ENCODE results near the gene CERCAM. TPM values are rescaled to one million over a fixed set of nuclear protein-coding genes. Genes with fewer than 3 reads are reported as not detected.

CERCAM gene
- total RNA-seq, 1 experiment from 2014 or later = 18.7 TPM

- no TSS peak for BruUV-seq (replicated peaks)
- POLR2A ChIA-PET = interaction anchor here (0.5 kb wide), 1 partner anchor 15 kb away, joined by 10 read pairs; no protein-coding TSS in a partner anchor
Observed at GRCh38 chr9:128456613-128457061, 36.0 kb downstream of the CERCAM start.

GRCh38 chr9:128457207-128457606, 36.5 kb downstream of the CERCAM start:
- H3K36me3 Mint-ChIP-seq (ENCODE audit: insufficient read depth, unreplicated experiment) = peaks cover 39% of the 10 kb centered on the region
- no peaks in the 10 kb centered on the region for H3K9me3 Mint-ChIP-seq (ENCODE audit: unreplicated experiment)
- ChIA-PET CTCF (no interaction called here), POLR2A (interaction anchor here (0.5 kb wide), 1 partner anchor 16 kb away, joined by 10 read pairs; no protein-coding TSS in a partner anchor)
- TF ChIP-seq CTCF (IDR thresholded peaks at IDR 0.05; ENCODE audit: insufficient read depth in 1 of 2, low read depth in 1 of 2, low read length in 1 of 2, severe bottlenecking in 1 of 2, unreplicated experiment in 1 of 2) = no peak
- Histone ChIP-seq H3K4me3 (ENCODE audit: low read depth, low read length) (peak overlapping the region; percentile 93), H3K27me3 (replicated peaks; ENCODE audit: control insufficient read depth, insufficient read depth, low read length) (no peaks in the 10 kb centered on the region), H3K4me1 (0 out of 2 replicates have a peak, but pooled peaks cover 6% of the 10 kb centered on the region), H3K9me3 (no peaks in the 10 kb centered on the region), H3K36me3 (ENCODE audit: control insufficient read depth, insufficient read depth, low read length) (no peaks in the 10 kb centered on the region)
- no peak for DNase-seq
- intact Hi-C loops (cut with micrococcal nuclease; ENCODE audit: unreplicated experiment) = loop anchor here (2.0 to 5.0 kb wide), 3 partner anchors 48 to 160 kb away; partner anchors contain the start of gene GLE1
- peak overlapping the region; percentile 100 for H3K4me3 Mint-ChIP-seq (ENCODE audit: unreplicated experiment)
- peaks cover 7% of the 10 kb centered on the region for H3K4me1 Mint-ChIP-seq (ENCODE audit: low read depth, unreplicated experiment)
- peaks cover 3% of the 10 kb centered on the region for H3K27me3 Mint-ChIP-seq (ENCODE audit: insufficient read depth, unreplicated experiment)
- BruUV-seq (replicated peaks) = TSS peak; percentile 45
- no peak overlapping the region for H3K27ac Mint-ChIP-seq (ENCODE audit: unreplicated experiment)

More at GRCh38 chr9:128456613-128457061, 36.0 kb downstream of the CERCAM start:
- peak; percentile 73 to 74 for DNase-seq
- CTCF ChIA-PET = no interaction called here
- peak overlapping the region; percentile 93 for H3K4me3 ChIP-seq (ENCODE audit: low read depth, low read length)
- Mint-ChIP-seq H3K4me3 (ENCODE audit: unreplicated experiment) (peak overlapping the region; percentile 100), H3K36me3 (ENCODE audit: insufficient read depth, unreplicated experiment) (peaks cover 34% of the 10 kb centered on the region), H3K9me3 (ENCODE audit: unreplicated experiment) (no peaks in the 10 kb centered on the region), H3K27me3 (ENCODE audit: insufficient read depth, unreplicated experiment) (peaks cover 3% of the 10 kb centered on the region), H3K27ac (ENCODE audit: unreplicated experiment) (peak overlapping the region; percentile 94), H3K4me1 (ENCODE audit: low read depth, unreplicated experiment) (peaks cover 7% of the 10 kb centered on the region)
- TF ChIP-seq CTCF (IDR thresholded peaks at IDR 0.05; ENCODE audit: insufficient read depth in 1 of 2, low read depth in 1 of 2, low read length in 1 of 2, severe bottlenecking in 1 of 2, unreplicated experiment in 1 of 2) = peak in 1 of 2 experiments; percentile 8
- no peaks in the 10 kb centered on the region for H3K27me3 ChIP-seq (replicated peaks; ENCODE audit: control insufficient read depth, insufficient read depth, low read length)
- H3K4me1 ChIP-seq = 0 out of 2 replicates have a peak, but pooled peaks cover 6% of the 10 kb centered on the region
- no peaks in the 10 kb centered on the region for H3K36me3 ChIP-seq (ENCODE audit: control insufficient read depth, insufficient read depth, low read length)
- intact Hi-C loops (cut with micrococcal nuclease; ENCODE audit: unreplicated experiment) = loop anchor here (2.0 to 5.0 kb wide), 3 partner anchors 48 to 159 kb away; partner anchors contain the start of gene GLE1
- no peaks in the 10 kb centered on the region for H3K9me3 ChIP-seq

- Mint-ChIP-seq H3K36me3 (ENCODE audit: insufficient read depth, unreplicated experiment) (peaks cover 52% of the 10 kb centered on the region), H3K27ac (ENCODE audit: unreplicated experiment) (no peak overlapping the region), H3K9me3 (ENCODE audit: unreplicated experiment) (no peaks in the 10 kb centered on the region), H3K27me3 (ENCODE audit: insufficient read depth, unreplicated experiment) (no peaks in the 10 kb centered on the region), H3K4me3 (ENCODE audit: unreplicated experiment) (no peak overlapping the region), H3K4me1 (ENCODE audit: low read depth, unreplicated experiment) (peaks cover 7% of the 10 kb centered on the region)
- DNase-seq = no peak
- BruUV-seq (replicated peaks) = no TSS peak
- no peaks in the 10 kb centered on the region for H3K36me3 ChIP-seq (ENCODE audit: control insufficient read depth, insufficient read depth, low read length)
- no peaks in the 10 kb centered on the region for H3K9me3 ChIP-seq
- ChIA-PET CTCF (interaction anchor here (0.6 kb wide), 2 partner anchors 39 to 88 kb away, joined by 3 to 9 read pairs; partner anchors contain the start of gene URM1), POLR2A (no interaction called here)
- no peak for TF ChIP-seq CTCF (IDR thresholded peaks at IDR 0.05; ENCODE audit: insufficient read depth in 1 of 2, low read depth in 1 of 2, low read length in 1 of 2, severe bottlenecking in 1 of 2, unreplicated experiment in 1 of 2)
- H3K27me3 ChIP-seq (replicated peaks; ENCODE audit: control insufficient read depth, insufficient read depth, low read length) = no peaks in the 10 kb centered on the region
- no peak overlapping the region for H3K4me3 ChIP-seq (ENCODE audit: low read depth, low read length)
- intact Hi-C loops (cut with micrococcal nuclease; ENCODE audit: unreplicated experiment) = loop anchor here (5.0 kb wide), 1 partner anchor 162 kb away; no protein-coding TSS in a partner anchor
- 0 out of 2 replicates have a peak, but pooled peaks cover 6% of the 10 kb centered on the region for H3K4me1 ChIP-seq
Observed at GRCh38 chr9:128459011-128459410, 38.4 kb downstream of the CERCAM start.

Data from Caco-2 (cell line).